Ovary (tissue), 9 donors: Measurements from ENCODE around the gene SAV1. TPM values are rescaled to one million over a fixed set of nuclear protein-coding genes. Genes with fewer than 3 reads are reported as not detected.
"Not testable (repeated sequence)": the region's sequence is repeated elsewhere in the genome, so short reads cannot be mapped to it uniquely, and the experiment has no call there.

Experiments
- DNase-seq, 5 donors: peaks; one replicate each; pipeline ENCODE4 v3.0.0-alpha.2; 2019 to 2020
- H3K27ac ChIP-seq, 2 donors: fragments of 200-600 bp; one replicate each; pipeline versions ENCODE4 v1.5.1 to v1.8.0; 2019 to 2022
- H3K27me3 ChIP-seq: fragments of 200-600 bp; one replicate; pipeline ENCODE4 v1.8.0; 2022
- H3K36me3 ChIP-seq: fragments of 200-600 bp; sonication (generic); one replicate; pipeline ENCODE4 v1.5.1; 2019
- H3K4me1 ChIP-seq: one replicate; pipeline ENCODE4 v1.8.1; 2013; ENCODE audit warnings: mild to moderate bottlenecking, moderate library complexity; ENCODE audit not compliant: insufficient read depth
- H3K4me3 ChIP-seq: fragments of 200-600 bp; sonication (generic); one replicate; pipeline ENCODE4 v1.5.1; 2017
- H3K9me3 ChIP-seq, 2 donors: fragments of 200-600 bp in 1 of 2; sonication (generic) in 1 of 2; one replicate each; pipeline versions ENCODE4 v1.5.1 to v1.8.1; 2013 to 2019; ENCODE audit warnings: mild to moderate bottlenecking in 1 of 2, moderate library complexity in 1 of 2
- CTCF ChIP-seq, 3 donors: fragments of 450-650 bp in 2 of 3; fragments of 200-600 bp in 1 of 3; IDR thresholded peaks; one replicate each; pipeline versions ENCODE4 v1.5.1 to v1.8.0; 2016 to 2022; ENCODE audit warnings: antibody characterized with exemption in 3 of 3, mild to moderate bottlenecking in 1 of 3
- EP300 ChIP-seq: sonication (generic); formaldehyde crosslinking; IDR thresholded peaks from one replicate; pipeline ENCODE4 v1.6.1; 2017; ENCODE audit warnings: antibody characterized with exemption
- POLR2A ChIP-seq: fragments of 450-650 bp; IDR thresholded peaks from one replicate; pipeline ENCODE4 v1.6.1; 2017; ENCODE audit warnings: antibody characterized with exemption, mild to moderate bottlenecking, moderate library complexity
- WGBS, 3 donors: extraction: QIAGEN DNeasy Blood & Tissue Kit in 1 of 3; methylation state at CpG; one replicate each; pipeline versions ENCODE4 v1.1.5 to v1.1.7; 2013 to 2017; 5-methylcytosine and 5-hydroxymethylcytosine counted together
- intact Hi-C, 4 donors: fragments of 100-400 bp; cut with DNase I; formaldehyde crosslinking; loops; one replicate each; pipeline versions ENCODE4 v1.11.0 to v1.15.1; 2022 to 2023
- polyA plus RNA-seq, 2 donors: library from polyadenylated mRNA; stranded (reverse); fragments of 200-250 nt in 1 of 2; fragments of 350-450 nt in 1 of 2; fragmentation: Illumina TruSeq in 1 of 2; extraction: RNeasy Lipid Tissue Mini Kit (QIAGEN cat#74804) in 1 of 2; gene quantifications; one replicate each; pipeline ENCODE4 v1.2.3, GENCODE V29; 2013 to 2014
- total RNA-seq, 7 donors: library from RNA; depleted of rRNA in 2 of 7; stranded (reverse); fragments of >200 nt in 2 of 7; fragmentation: NEBNext Ultra II Directional in 3 of 7; extraction: Animal tissue kit (Norgen Biotek cat#: 25700) in 3 of 7; gene quantifications; one replicate each; pipeline versions ENCODE4 v1.1.0 to v1.2.4, GENCODE V29; 2016 to 2023
- donor health status: DM: no; HTN: no; CAD: no; lungs with moderate emphysema.
- donor health status: DM: no; HTN: no; CAD: no.
- donor health status: Bipolar disorder and iron deficiency.
- donor health status: DM: yes; HTN: yes; CAD: no.
- donor health status: DM: no; HTN: no; CAD: no.
- donor health status: DM: yes; HTN: yes; CAD: no.

The SAV1 gene
- total and polyA plus RNA-seq, 9 donors, result 30.5 to 49.9 (median 45.8) TPM

GRCh38 chr14:50633954-50634353 lies 34.2 kb downstream of the SAV1 start:
- Histone ChIP-seq H3K9me3 (no peaks in the 10 kb centered on the region), H3K4me3 (no peak overlapping the region), H3K36me3 (no peaks in the 10 kb centered on the region), H3K27ac (no peak overlapping the region), H3K4me1 (peaks cover 4% of the 10 kb centered on the region), H3K27me3 (no peaks in the 10 kb centered on the region)
- 53 to 72% (median 71%) methylated on average over 4 of the region's 4 CpGs for WGBS, 3 donors
- intact Hi-C loops, result no loop called here
- TF ChIP-seq POLR2A, result no peak
- no peak for TF ChIP-seq EP300
- no peak for TF ChIP-seq CTCF (IDR thresholded peaks at IDR 0.05)
- DNase-seq, result no peak

- no peak for TF ChIP-seq CTCF (IDR thresholded peaks at IDR 0.05)
- TF ChIP-seq EP300, result no peak
- TF ChIP-seq POLR2A, result no peak
- Histone ChIP-seq H3K4me3 (no peak overlapping the region), H3K36me3 (no peaks in the 10 kb centered on the region), H3K27me3 (no peaks in the 10 kb centered on the region), H3K4me1 (peaks cover 4% of the 10 kb centered on the region), H3K27ac (no peak overlapping the region), H3K9me3 (no peaks in the 10 kb centered on the region)
- intact Hi-C loops, result no loop called here
- WGBS, 3 donors, result 83 to 90% (median 85%) methylated on average over 4 of the region's 4 CpGs
- DNase-seq, result no peak
These were observed 36.7 kb downstream of the SAV1 start for GRCh38 chr14:50631408-50631821.

- intact Hi-C loops, result loop anchor here in 1 of 4 donors (10.0 kb wide), 1 partner anchor 150 kb away; no protein-coding TSS in a partner anchor
- not testable (repeated sequence) for H3K36me3 ChIP-seq, H3K27ac ChIP-seq, H3K27me3 ChIP-seq, DNase-seq, H3K4me3 ChIP-seq, H3K9me3 ChIP-seq, H3K4me1 ChIP-seq
- WGBS, 3 donors, result 94 to 99% (median 94%) methylated on average over 4 of the region's 4 CpGs
These were observed 43.2 kb downstream of the SAV1 start for GRCh38 chr14:50624947-50625346.

GRCh38 chr14:50624447-50624846 lies 43.7 kb downstream of the SAV1 start:
- no peaks in the 10 kb centered on the region for H3K36me3 ChIP-seq
- no peaks in the 10 kb centered on the region for H3K27me3 ChIP-seq
- no peaks in the 10 kb centered on the region for H3K4me1 ChIP-seq
- 95 to 98% (median 97%) methylated on average over 1 of the region's 1 CpG for WGBS, 3 donors
- intact Hi-C loops, result loop anchor here in 1 of 4 donors (10.0 kb wide), 1 partner anchor 150 kb away; no protein-coding TSS in a partner anchor
- TF ChIP-seq POLR2A, result no peak
- TF ChIP-seq EP300, result no peak
- TF ChIP-seq CTCF (IDR thresholded peaks at IDR 0.05), result no peak
- H3K27ac ChIP-seq, result no peak overlapping the region
- H3K4me3 ChIP-seq, result no peak overlapping the region
- H3K9me3 ChIP-seq, result no peaks in the 10 kb centered on the region
- no peak for DNase-seq

- H3K27ac ChIP-seq, result no peak overlapping the region
- no peaks in the 10 kb centered on the region for H3K9me3 ChIP-seq
- no peaks in the 10 kb centered on the region for H3K4me1 ChIP-seq
- no peaks in the 10 kb centered on the region for H3K36me3 ChIP-seq
- no peak for DNase-seq
- H3K4me3 ChIP-seq, result no peak overlapping the region
- no peak for TF ChIP-seq CTCF (IDR thresholded peaks at IDR 0.05)
- TF ChIP-seq POLR2A, result no peak
- no peak for TF ChIP-seq EP300
- no peaks in the 10 kb centered on the region for H3K27me3 ChIP-seq
- intact Hi-C loops, result loop anchor here in 1 of 4 donors (10.0 kb wide), 1 partner anchor 152 kb away; no protein-coding TSS in a partner anchor
- WGBS, 3 donors, result 16 to 46% (median 28%) methylated on average over 1 of the region's 1 CpG
These were observed 45.1 kb downstream of the SAV1 start for GRCh38 chr14:50622978-50623377.
